Activated CD4-positive, alpha-beta T cell treated with anti-CD3 and anti-CD28 coated beads, Interleukin-2, Interleukin-6, amounts not matched to agents 100 ng/mL and 50 ng/mL, durations not matched to agents 16 hours and 8 hours (primary cell): ENCODE data around the gene FAM114A2.
"Not testable (repeated sequence)": the region's sequence is repeated elsewhere in the genome, so short reads cannot be mapped to it uniquely, and the experiment has no call there.

ENCODE experiments used
- DNase-seq: peaks from one replicate; pipeline ENCODE4 v3.0.0-alpha.2; 2020

Gene FAM114A2

GRCh38 chr5:154046486-154046885 lies 7.8 kb upstream of the FAM114A2 start:
- DNase-seq: no peak

GRCh38 chr5:154044581-154044980 lies 5.9 kb upstream of the FAM114A2 start:
- no peak for DNase-seq

- DNase-seq: no peak
Measured at GRCh38 chr5:154044099-154044498, 5.4 kb upstream of the FAM114A2 start.

DNA sequence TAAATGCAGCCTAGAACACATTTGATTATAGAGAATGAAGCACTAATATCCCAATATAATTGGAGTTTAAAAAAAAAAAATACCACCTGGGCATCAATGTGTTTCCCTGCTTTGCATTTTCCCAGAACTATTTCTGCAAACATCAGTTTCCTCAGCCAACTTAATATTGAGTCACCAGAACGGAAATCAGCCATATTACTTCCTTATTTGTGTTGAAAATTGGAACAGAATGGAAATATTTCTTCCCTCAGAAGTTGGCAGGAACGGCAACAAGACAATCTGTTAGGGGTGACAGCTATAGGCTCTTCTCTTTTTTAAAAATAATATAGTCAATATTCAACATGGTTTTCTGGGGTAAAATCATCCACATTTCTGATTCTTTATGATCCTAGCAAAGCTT lies 4.1 kb upstream of the FAM114A2 start:
- DNase-seq: no peak

DNA sequence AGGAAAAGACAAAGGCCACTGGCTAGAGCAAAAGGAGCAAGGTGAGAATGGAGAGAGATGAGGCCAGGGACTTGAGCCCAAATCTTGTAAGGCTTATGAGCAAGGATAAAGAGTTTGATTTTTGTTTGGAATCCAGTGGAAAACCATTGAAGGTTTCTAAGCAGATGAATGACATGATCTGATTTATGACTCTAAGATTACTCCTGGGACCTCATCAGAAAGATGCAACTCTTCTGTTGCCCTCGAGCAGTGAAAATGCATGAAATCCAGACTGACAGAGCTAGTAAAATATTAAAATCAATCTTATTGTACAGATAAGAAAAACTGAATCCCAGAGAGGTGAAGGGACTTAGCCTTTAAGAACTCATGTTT lies 734 bp upstream of the FAM114A2 start:
- no peak for DNase-seq

GRCh38 chr5:154038261-154038706 lies 426 bp downstream of the FAM114A2 start:
- DNase-seq: peak; percentile 61

GRCh38 chr5:154034944-154035343 lies 3.8 kb downstream of the FAM114A2 start:
- DNase-seq: no peak

DNA sequence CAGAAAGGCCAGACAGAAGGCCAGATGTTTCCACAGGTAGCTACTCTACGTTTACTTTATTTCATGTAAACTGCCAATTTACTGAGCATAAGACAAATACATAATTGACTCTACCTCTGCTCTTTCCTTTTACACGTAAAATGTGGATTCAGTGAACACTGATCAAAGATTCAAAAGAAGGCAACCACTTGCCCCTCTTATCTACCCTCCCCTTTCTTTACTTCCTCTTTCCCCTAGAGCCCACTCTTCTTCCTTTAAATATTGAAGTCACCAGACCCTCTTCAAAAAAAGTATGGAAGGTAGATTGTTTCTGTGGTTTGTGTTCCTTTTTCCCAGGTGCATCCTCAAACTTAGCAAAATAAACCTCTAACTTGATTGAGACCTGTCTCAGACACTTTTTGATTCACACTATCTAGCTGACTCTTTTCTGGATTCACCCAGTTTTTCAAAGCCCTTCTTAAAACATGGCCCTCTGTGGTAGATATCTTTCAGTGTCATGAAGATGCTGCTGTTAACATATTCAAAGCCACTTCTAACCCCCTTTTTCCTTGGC lies 6.7 kb downstream of the FAM114A2 start:
- no peak for DNase-seq

- DNase-seq: no peak
Measured at GRCh38 chr5:154025951-154026350, 12.8 kb downstream of the FAM114A2 start.

GRCh38 chr5:154018919-154019318 lies 19.8 kb downstream of the FAM114A2 start:
- not testable (repeated sequence) for DNase-seq

GRCh38 chr5:154015071-154015693 lies 23.5 kb downstream of the FAM114A2 start:
- no peak for DNase-seq

- DNase-seq: no peak
Measured at GRCh38 chr5:154010660-154011059, 28.1 kb downstream of the FAM114A2 start.

DNA sequence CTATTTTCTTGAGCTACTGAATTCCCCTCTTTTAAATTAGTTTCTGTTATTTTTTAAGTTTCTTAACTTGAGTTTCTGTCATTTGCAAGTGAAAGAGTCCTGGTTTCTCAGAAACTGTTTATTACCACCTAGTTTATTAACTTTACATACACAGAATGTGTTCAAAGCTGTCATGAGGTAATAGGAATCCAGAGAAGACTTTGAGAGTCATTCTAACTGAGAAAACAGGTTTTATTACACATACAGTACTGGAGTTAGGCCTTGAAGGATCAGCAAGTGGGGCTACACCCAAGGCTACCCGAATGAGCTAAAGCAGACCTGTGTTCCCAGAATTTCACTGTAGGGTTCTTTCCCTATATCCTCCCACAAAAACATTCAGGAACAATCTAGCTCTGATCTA lies 33.1 kb downstream of the FAM114A2 start:
- DNase-seq: no peak

GRCh38 chr5:154002511-154003020 lies 36.1 kb downstream of the FAM114A2 start:
- DNase-seq: no peak

- DNase-seq: no peak
Measured at GRCh38 chr5:154002093-154002492, 36.6 kb downstream of the FAM114A2 start.

- DNase-seq: no peak
Measured at GRCh38 chr5:154000703-154001102, 38.0 kb downstream of the FAM114A2 start.

DNA sequence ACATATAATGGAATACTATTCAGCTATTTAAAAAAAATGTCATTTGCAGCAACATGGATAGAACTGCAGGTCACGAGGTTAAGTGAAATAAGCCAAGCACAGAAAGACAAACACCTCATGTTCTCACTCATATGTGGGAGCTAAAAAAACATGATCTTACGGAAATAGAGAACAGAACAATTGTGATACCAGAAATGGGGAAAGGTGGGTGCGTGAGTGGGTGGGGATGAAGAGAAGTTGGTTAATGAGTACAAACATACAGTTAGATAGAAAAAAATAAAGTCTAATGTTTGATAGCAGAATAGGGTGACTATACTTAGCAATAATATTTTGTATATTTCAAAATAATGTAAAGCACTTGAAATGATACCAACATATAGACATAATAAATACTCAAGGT lies 38.7 kb downstream of the FAM114A2 start:
- no peak for DNase-seq

DNA sequence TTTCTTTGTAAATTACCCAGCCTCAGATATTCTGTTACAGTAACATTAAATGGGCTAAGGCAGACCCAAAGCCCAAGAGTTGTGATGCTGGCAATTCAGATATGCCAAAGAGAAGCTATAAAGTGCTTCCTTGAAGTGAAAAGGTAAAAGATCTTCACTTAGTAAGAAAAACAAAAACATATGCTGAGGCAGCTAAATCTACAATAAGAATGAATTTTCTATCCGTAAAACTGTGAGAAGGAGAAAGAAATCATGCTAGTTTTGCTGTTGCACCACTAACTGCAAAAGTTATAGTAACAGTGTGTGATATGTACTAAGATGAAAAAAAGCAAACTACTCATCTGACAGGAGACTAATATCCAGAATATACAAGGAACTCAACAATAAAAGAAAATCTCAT lies 39.9 kb downstream of the FAM114A2 start:
- no peak for DNase-seq

DNA sequence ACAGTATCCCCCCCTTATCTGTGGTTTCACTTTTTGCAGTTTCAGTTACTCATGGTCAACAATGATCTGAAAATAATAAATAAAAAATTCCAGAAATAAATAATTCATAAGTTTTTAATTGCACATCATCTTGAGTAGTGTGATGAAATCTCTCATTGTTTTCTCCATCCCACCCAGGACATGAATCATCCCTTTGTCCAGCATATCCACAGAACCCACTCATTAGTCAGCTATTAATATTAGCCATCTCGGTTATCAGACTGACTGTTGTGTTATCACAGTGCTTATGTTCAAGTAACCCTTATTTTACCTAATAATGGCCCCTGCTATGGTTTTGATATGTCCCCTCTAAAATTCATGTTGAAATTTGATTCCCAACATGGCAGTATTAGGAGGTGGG lies 40.7 kb downstream of the FAM114A2 start:
- DNase-seq: no peak

DNA sequence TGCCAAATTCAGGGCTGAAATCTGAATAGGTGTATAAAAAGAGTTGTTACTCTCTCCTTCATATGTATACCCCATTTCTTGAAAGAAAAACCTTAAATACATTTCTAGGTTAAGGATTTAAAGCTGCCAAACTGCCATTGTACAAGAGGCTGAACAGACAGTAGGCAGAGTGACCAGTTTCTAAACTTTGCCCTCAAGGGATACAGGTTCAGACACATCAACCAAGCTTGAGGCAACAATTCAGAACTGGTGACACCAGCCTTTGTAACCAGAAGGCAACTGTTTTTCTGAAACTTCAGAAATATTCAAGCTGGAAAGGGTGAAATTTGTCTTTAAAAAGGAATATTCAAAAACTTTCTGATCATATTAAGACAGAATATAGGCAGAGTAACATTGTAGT lies 47.5 kb downstream of the FAM114A2 start:
- DNase-seq: no peak

- DNase-seq: no peak
Measured at GRCh38 chr5:153988510-153988909, 50.2 kb downstream of the FAM114A2 start.

GRCh38 chr5:153987301-153987700 lies 51.4 kb downstream of the FAM114A2 start:
- no peak for DNase-seq

GRCh38 chr5:153985498-153985897 lies 53.2 kb downstream of the FAM114A2 start:
- no peak for DNase-seq

DNA sequence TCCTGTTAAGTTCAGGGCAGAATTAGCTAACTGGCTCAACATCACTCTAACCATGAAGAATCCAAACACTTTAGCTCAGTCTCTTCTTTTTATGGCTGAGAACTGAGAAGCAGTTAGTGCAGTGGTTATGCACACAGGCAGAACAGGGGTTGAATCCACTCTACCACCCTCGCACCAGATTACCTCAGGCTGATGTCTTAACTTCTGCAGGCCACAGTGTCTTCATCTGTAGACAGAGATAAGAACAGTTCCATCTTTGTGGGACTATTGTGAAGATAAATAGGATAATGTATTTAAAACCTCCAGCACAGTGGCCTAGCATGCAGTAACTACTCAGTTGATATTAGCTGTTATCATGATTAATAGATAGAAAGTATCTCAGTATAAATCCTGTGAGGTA lies 54.8 kb downstream of the FAM114A2 start:
- DNase-seq: no peak
